Measurements from ENCODE around the gene ABHD5. TPM values are rescaled to one million over a fixed set of nuclear protein-coding genes. Genes with fewer than 3 reads are reported as not detected.

The ABHD5 gene
- total RNA-seq, 1 experiment from 2014 or later: 32.7 TPM

- no peak for DNase-seq (ENCODE audit: low read depth)
Observed at GRCh38 chr3:43773273-43774094, 82.7 kb downstream of the ABHD5 start.

GRCh38 chr3:43774799-43775198, 84.1 kb downstream of the ABHD5 start:
- no peak for DNase-seq (ENCODE audit: low read depth)

GRCh38 chr3:43776101-43776500, 85.4 kb downstream of the ABHD5 start:
- DNase-seq (ENCODE audit: low read depth): no peak

GRCh38 chr3:43779850-43780249, 89.1 kb downstream of the ABHD5 start:
- DNase-seq (ENCODE audit: low read depth): peak; percentile 34

GRCh38 chr3:43782541-43782940, 91.8 kb downstream of the ABHD5 start:
- no peak for DNase-seq (ENCODE audit: low read depth)

Other genes starting within 250 kb of the ABHD5 start
- 17.8 and 22.8 TPM in 2 replicates for gene ANO10, start 68.9 kb upstream of the ABHD5 start, total RNA-seq (2014; rRNA removed; shearing (Covaris generic))